Measurements from ENCODE around the gene RNU1-3.
"Not testable (repeated sequence)": the region's sequence is repeated elsewhere in the genome, so short reads cannot be mapped to it uniquely, and the experiment has no call there.

Gene RNU1-3

GRCh38 chr1:16665836-16666235, 912 bp downstream of the RNU1-3 start:
- DNase-seq (ENCODE audit: low read depth, low spot score); H3K27ac ChIP-seq: not testable (repeated sequence)

DNA sequence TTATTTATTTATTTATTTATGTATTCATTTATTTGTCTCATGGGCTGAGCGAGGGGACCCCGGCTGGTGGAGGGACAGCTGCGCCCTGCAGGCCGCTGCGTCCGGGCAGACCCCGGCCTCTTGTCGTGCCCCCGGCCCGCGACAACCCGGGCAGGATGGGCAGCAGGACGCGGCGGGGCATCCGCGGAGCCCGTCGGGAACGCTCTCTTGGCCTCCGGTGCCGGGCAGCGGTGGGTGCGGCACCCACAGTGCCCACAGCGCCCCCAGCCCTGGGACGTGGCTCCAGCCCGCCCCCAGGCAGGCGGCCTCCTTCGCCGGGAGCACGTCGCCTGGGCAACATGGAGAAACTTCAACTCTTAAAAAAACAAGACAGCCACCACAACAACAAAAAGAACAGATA, 8.5 kb downstream of the RNU1-3 start:
- not testable (repeated sequence) for DNase-seq (ENCODE audit: low read depth, low spot score); H3K27ac ChIP-seq

- DNase-seq (ENCODE audit: low read depth, low spot score); H3K27ac ChIP-seq: not testable (repeated sequence)
Measured at GRCh38 chr1:16656981-16657683, 9.6 kb downstream of the RNU1-3 start.

DNA sequence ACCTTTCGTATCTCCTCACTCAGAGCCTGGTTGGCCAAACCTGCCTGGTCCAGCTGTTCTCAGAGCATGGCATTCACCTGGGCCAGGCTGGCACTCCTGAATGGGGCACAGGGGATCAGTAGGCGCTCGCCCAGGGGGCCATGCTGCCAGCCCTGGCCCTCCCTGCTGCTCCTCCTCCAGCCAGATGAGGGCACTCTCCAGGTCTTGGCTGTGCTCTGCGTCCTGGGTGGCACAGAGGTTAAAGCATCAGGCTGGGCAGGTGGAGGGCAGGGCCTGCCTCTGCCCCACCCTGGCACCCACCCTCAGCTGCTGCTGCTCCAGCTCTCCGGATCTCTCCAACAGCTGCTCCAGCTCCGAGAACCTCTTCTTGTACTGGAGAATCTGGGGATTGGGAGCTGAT, 10.2 kb downstream of the RNU1-3 start:
- H3K27ac ChIP-seq, result not testable (repeated sequence)

GRCh38 chr1:16651560-16651959, 15.2 kb downstream of the RNU1-3 start:
- not testable (repeated sequence) for H3K27ac ChIP-seq; DNase-seq (ENCODE audit: low read depth, low spot score)

More for the DNA sequence above, 10.2 kb downstream of the RNU1-3 start:
- not testable (repeated sequence) for DNase-seq (ENCODE audit: low read depth, low spot score)

DNA sequence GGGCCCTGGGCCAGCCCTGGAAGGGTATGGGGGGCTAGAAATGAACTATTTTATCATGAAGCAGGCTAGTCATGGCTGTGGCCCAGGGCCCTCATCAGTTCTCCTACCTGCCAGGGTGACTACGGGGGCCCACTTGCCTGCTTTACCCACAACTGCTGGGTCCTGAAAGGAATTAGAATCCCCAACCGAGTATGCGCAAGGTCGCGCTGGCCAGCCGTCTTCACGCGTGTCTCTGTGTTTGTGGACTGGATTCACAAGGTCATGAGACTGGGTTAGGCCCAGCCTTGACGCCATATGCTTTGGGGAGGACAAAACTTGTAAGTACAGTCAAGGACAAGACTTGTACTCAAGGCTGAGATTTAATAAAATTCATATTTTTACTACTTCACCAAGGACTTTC, 16.8 kb downstream of the RNU1-3 start:
- H3K27ac ChIP-seq; DNase-seq (ENCODE audit: low read depth, low spot score): not testable (repeated sequence)

DNA sequence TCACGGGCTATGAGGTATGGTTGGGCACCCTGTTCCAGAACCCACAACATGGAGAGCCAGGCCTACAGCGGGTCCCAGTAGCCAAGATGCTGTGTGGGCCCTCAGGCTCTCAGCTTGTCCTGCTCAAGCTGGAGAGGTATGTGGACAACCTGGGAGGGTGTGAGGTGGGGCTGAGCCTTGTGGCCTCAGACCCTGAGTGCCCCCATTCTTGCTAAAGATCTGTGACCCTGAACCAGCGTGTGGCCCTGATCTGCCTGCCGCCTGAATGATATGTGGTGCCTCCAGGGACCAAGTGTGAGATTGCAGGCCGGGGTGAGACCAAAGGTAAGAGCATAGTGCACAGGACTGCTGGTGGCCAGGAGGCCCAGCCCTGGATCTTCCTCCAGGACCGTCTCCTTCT, 17.4 kb downstream of the RNU1-3 start:
- not testable (repeated sequence) for DNase-seq (ENCODE audit: low read depth, low spot score); H3K27ac ChIP-seq

DNA sequence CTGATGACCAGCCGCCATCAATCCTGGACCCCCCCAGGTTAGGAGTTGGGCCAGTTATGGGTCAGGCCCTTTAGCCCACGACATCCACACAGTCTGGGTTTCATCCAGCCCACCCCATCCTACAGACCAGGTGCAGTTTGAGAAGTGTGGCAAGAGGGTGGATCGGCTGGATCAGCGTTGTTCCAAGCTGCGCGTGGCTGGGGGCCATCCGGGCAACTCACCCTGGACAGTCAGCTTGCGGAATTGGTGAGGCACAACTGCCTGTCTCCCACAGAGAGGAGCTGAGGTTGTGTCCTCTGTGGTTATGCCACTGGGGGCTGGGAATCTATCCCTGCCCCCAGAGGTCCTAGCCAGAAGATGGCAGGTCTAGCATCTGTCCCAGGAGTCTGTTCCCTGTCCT, 18.0 kb downstream of the RNU1-3 start:
- not testable (repeated sequence) for H3K27ac ChIP-seq; DNase-seq (ENCODE audit: low read depth, low spot score)

DNA sequence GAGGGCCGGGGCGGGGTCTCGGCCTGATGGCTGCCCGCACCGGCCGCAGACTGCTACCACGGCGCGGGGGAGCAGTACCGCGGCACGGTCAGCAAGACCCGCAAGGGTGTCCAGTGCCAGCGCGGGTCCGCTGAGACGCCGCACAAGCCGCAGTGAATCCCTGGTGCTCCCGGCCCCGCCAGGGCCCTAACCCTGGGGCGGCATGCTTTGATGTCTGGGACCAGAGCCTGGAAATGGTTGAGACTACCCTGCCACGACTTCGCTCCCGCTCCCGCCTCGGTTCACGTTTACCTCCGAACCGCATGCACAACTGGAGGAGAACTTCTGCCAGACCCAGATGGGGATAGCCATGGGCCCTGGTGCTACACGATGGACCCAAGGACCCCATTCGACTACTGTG, 18.5 kb downstream of the RNU1-3 start:
- not testable (repeated sequence) for H3K27ac ChIP-seq; DNase-seq (ENCODE audit: low read depth, low spot score)

DNA sequence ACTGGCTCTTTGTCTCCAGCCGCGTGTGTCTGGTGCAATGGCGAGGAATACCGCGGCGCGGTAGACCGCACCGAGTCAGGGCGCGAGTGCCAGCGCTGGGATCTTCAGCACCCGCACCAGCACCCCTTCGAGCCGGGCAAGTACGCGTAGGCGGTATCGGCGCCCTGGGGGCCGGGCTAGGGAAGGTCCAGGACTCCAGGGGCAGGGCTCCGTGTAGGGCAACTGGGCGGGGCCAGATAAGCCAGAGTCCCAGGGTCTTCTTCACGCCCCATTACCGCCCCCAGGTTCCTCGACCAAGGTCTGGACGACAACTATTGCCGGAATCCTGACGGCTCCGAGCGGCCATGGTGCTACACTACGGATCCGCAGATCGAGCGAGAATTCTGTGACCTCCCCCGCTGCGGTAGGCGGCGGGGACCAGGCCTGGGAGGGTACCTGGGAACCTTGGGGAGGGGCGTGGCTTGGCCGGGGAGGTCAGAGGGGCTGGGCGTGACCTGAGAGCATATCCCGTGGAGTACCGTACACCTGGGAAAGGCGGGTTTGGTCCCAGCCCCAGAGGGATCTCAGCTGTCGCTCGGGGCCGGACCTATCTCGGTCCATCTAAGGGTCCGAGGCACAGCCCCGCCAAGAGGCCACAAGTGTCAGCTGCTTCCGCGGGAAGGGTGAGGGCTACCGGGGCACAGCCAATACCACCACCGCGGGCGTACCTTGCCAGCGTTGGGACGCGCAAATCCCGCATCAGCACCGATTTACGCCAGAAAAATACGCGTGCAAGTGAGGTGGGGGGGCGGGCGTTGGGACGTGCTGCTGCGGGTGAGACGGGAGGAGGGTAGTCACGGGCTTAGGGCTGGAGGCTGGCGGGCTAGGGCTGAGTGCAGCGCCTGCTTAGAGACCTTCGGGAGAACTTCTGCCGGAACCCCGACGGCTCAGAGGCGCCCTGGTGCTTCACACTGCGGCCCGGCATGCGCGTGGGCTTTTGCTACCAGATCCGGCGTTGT, 19.3 kb downstream of the RNU1-3 start:
- not testable (repeated sequence) for DNase-seq (ENCODE audit: low read depth, low spot score); H3K27ac ChIP-seq

DNA sequence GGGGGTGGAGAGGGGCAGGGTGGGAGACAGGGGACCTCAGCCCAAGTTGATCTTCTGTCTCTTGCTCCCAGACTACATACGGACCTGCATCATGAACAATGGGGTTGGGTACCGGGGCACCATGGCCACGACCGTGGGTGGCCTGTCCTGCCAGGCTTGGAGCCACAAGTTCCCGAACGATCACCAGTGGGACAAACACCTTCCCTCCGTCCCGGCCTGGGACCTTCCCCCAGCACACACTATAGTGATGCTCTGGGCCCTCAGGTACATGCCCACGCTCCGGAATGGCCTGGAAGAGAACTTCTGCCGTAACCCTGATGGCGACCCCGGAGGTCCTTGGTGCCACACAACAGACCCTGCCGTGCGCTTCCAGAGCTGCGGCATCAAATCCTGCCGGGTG, 20.0 kb downstream of the RNU1-3 start:
- not testable (repeated sequence) for DNase-seq (ENCODE audit: low read depth, low spot score); H3K27ac ChIP-seq

DNA sequence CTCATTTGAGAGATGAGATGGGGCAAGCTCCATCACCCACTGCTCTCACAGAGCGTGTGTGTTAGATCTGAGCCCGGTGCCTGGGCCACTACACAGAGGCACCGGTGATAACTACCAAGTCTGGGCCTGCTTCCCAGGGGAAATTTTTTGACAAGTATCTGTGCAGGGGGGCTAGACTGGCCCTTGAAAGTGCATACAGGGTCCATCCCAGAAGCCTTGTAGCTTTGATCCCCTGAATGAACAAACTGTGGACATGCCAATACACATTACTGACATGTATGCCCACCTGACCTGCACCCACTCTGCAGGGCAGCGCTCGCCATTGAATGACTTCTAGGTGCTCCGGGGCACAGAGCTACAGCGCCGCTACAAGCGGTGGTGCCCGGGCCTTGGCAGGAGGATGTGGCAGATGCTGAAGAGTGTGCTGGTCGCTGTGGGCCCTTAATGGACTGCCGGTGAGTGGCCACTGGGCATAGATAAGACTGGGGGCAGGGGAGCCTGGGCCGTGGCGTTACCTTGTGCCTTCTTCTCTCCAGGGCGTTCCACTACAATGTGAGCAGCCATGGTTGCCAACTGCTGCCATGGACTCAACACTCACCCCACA, 20.6 kb downstream of the RNU1-3 start:
- not testable (repeated sequence) for DNase-seq (ENCODE audit: low read depth, low spot score); H3K27ac ChIP-seq

- H3K27ac ChIP-seq; DNase-seq (ENCODE audit: low read depth, low spot score): not testable (repeated sequence)
Measured at GRCh38 chr1:16645271-16646060, 21.3 kb downstream of the RNU1-3 start.

- H3K27ac ChIP-seq, result peak overlapping the region; percentile 32
- peak; percentile 40 for DNase-seq (ENCODE audit: low read depth, low spot score)
Measured at GRCh38 chr1:16644482-16645270, 22.1 kb downstream of the RNU1-3 start.

DNA sequence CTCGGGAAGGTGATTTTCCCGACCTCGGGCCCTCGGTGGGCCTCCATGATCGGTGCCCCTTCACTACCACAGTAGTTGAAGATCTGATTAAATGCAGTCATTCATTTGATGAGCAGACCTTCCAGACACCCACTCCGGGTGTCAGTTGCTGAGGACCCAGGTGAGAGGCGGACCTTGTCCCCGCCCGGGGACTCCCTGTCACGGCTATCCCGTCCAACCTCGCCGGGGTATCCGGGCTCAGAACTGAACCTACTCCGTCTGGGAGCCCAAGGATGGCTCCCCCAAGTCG, 22.6 kb downstream of the RNU1-3 start:
- H3K27ac ChIP-seq, result peak overlapping the region; percentile 32
- DNase-seq (ENCODE audit: low read depth, low spot score), result no peak

GRCh38 chr1:16643476-16644192, 23.1 kb downstream of the RNU1-3 start:
- H3K27ac ChIP-seq; DNase-seq (ENCODE audit: low read depth, low spot score): not testable (repeated sequence)

DNA sequence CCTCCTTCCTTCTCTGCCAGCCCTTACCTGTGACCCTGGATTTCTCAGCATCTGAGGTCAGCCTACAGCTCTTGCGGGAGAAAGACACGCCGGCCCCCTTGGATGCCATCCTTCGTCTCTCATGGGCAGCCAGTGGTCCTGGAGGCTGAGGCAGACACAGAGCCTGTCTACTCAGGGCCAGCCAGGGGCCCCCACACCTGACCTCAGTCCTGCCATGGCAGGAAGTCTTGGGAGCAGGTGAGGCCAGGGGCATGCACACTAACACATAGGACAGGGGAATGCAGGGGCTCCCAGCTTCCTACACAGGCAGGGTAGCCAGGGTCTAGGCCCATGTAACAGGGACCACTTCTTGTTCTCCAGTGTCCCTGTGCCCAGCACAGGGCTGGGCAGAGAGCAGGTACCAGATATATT, 23.7 kb downstream of the RNU1-3 start:
- DNase-seq (ENCODE audit: low read depth, low spot score); H3K27ac ChIP-seq: not testable (repeated sequence)
